ENCODE data around the gene ALLC. TPM values are rescaled to one million over a fixed set of nuclear protein-coding genes. Genes with fewer than 3 reads are reported as not detected.

ALLC gene
- total RNA-seq, 1 experiment from 2014 or later, result not detected

- Histone ChIP-seq H3K4me3 (ENCODE audit: low read depth, low read length) (no peak overlapping the region), H3K9me3 (no peaks in the 10 kb centered on the region), H3K36me3 (ENCODE audit: control insufficient read depth, insufficient read depth, low read length) (no peaks in the 10 kb centered on the region), H3K4me1 (no peaks in the 10 kb centered on the region), H3K27me3 (replicated peaks; ENCODE audit: control insufficient read depth, insufficient read depth, low read length) (no peaks in the 10 kb centered on the region)
- H3K36me3 Mint-ChIP-seq (ENCODE audit: insufficient read depth, unreplicated experiment), result no peaks in the 10 kb centered on the region
- intact Hi-C loops (cut with micrococcal nuclease; ENCODE audit: unreplicated experiment), result no loop called here
- no TSS peak for BruUV-seq (replicated peaks)
- H3K4me3 Mint-ChIP-seq (ENCODE audit: unreplicated experiment), result no peak overlapping the region
- no peak overlapping the region for H3K27ac Mint-ChIP-seq (ENCODE audit: unreplicated experiment)
- peak in 1 of 2 experiments; percentile 1 for DNase-seq
- TF ChIP-seq, protein P1, sequence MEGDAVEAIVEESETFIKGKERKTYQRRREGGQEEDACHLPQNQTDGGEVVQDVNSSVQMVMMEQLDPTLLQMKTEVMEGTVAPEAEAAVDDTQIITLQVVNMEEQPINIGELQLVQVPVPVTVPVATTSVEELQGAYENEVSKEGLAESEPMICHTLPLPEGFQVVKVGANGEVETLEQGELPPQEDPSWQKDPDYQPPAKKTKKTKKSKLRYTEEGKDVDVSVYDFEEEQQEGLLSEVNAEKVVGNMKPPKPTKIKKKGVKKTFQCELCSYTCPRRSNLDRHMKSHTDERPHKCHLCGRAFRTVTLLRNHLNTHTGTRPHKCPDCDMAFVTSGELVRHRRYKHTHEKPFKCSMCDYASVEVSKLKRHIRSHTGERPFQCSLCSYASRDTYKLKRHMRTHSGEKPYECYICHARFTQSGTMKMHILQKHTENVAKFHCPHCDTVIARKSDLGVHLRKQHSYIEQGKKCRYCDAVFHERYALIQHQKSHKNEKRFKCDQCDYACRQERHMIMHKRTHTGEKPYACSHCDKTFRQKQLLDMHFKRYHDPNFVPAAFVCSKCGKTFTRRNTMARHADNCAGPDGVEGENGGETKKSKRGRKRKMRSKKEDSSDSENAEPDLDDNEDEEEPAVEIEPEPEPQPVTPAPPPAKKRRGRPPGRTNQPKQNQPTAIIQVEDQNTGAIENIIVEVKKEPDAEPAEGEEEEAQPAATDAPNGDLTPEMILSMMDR (IDR thresholded peaks at IDR 0.05; ENCODE audit: insufficient read depth in 1 of 2, low read depth in 1 of 2, low read length in 1 of 2, severe bottlenecking in 1 of 2, unreplicated experiment in 1 of 2), result no peak
- H3K4me1 Mint-ChIP-seq (ENCODE audit: low read depth, unreplicated experiment), result no peaks in the 10 kb centered on the region
- H3K27me3 Mint-ChIP-seq (ENCODE audit: insufficient read depth, unreplicated experiment), result no peaks in the 10 kb centered on the region
- ChIA-PET POLR2A (no interaction called here), CTCF (no interaction called here)
- H3K9me3 Mint-ChIP-seq (ENCODE audit: unreplicated experiment), result no peaks in the 10 kb centered on the region
These were observed 27.4 kb upstream of the ALLC start for GRCh38 chr2:3630631-3631030.

DNA sequence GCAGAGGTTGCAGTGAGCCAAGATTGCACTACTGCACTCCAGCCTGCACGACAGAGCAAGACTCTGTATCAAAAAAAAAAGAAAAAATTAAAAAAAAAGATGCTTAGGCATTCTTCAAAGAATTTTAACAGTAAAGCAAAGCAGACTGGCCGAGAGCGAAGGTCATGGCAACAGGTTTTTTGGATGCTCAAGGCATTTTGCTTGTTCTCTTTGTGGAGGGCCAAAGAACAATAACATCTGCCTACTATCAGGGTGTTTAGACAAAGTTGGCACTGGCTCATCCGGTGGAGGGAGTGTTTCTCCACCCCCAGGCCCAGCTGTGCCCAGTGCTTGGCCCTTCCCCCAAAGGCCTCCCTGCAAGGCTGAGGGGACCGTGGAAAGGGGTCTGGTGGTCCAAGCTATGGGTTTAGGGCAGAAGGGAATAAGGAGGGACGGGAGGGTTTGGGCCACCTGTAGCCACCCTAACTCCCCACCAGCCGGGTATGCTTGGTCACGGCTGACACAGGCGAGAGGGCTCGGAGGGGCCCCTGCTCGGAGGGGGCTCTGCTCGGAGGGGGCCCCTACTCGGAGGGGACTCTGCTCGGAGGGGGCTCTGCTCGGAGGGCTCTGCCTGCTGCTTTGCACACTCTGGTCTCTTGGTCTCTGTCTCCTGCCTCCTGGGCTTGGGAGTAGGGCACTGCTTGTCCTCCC is 26.7 kb upstream of the ALLC start:
- no peaks in the 10 kb centered on the region for H3K36me3 ChIP-seq (ENCODE audit: control insufficient read depth, insufficient read depth, low read length)
- intact Hi-C loops (cut with micrococcal nuclease; ENCODE audit: unreplicated experiment), result no loop called here

GRCh38 chr2:3631851-3632659 is 25.9 kb upstream of the ALLC start:
- H3K27me3 ChIP-seq (replicated peaks; ENCODE audit: control insufficient read depth, insufficient read depth, low read length), result no peaks in the 10 kb centered on the region
- CTCF ChIA-PET, result no interaction called here
- peak in 1 of 2 experiments; percentile 30 for DNase-seq
- no peaks in the 10 kb centered on the region for H3K4me1 ChIP-seq
- intact Hi-C loops (cut with micrococcal nuclease; ENCODE audit: unreplicated experiment), result no loop called here
- no peaks in the 10 kb centered on the region for H3K9me3 ChIP-seq
- no peak overlapping the region for H3K4me3 ChIP-seq (ENCODE audit: low read depth, low read length)
- Mint-ChIP-seq H3K4me1 (ENCODE audit: low read depth, unreplicated experiment) (no peaks in the 10 kb centered on the region), H3K4me3 (ENCODE audit: unreplicated experiment) (no peak overlapping the region), H3K27ac (ENCODE audit: unreplicated experiment) (no peak overlapping the region), H3K27me3 (ENCODE audit: insufficient read depth, unreplicated experiment) (no peaks in the 10 kb centered on the region), H3K36me3 (ENCODE audit: insufficient read depth, unreplicated experiment) (no peaks in the 10 kb centered on the region), H3K9me3 (ENCODE audit: unreplicated experiment) (no peaks in the 10 kb centered on the region)
- H3K36me3 ChIP-seq (ENCODE audit: control insufficient read depth, insufficient read depth, low read length), result no peaks in the 10 kb centered on the region
- TF ChIP-seq, protein P1 (IDR thresholded peaks at IDR 0.05; ENCODE audit: insufficient read depth in 1 of 2, low read depth in 1 of 2, low read length in 1 of 2, severe bottlenecking in 1 of 2, unreplicated experiment in 1 of 2), result no peak
- BruUV-seq (replicated peaks), result no TSS peak
- POLR2A ChIA-PET, result no interaction called here

More for the DNA sequence above, 26.7 kb upstream of the ALLC start:
- POLR2A ChIA-PET, result no interaction called here
- peak in 1 of 2 experiments; percentile 10 for DNase-seq
- no peak overlapping the region for H3K4me3 ChIP-seq (ENCODE audit: low read depth, low read length)
- no TSS peak for BruUV-seq (replicated peaks)
- H3K27ac Mint-ChIP-seq (ENCODE audit: unreplicated experiment), result no peak overlapping the region
- no peak overlapping the region for H3K4me3 Mint-ChIP-seq (ENCODE audit: unreplicated experiment)
- CTCF ChIA-PET, result no interaction called here
- no peaks in the 10 kb centered on the region for H3K4me1 ChIP-seq
- TF ChIP-seq, protein P1 (IDR thresholded peaks at IDR 0.05; ENCODE audit: insufficient read depth in 1 of 2, low read depth in 1 of 2, low read length in 1 of 2, severe bottlenecking in 1 of 2, unreplicated experiment in 1 of 2), result no peak
- no peaks in the 10 kb centered on the region for H3K9me3 Mint-ChIP-seq (ENCODE audit: unreplicated experiment)
- H3K9me3 ChIP-seq, result no peaks in the 10 kb centered on the region
- no peaks in the 10 kb centered on the region for H3K36me3 Mint-ChIP-seq (ENCODE audit: insufficient read depth, unreplicated experiment)
- H3K27me3 ChIP-seq (replicated peaks; ENCODE audit: control insufficient read depth, insufficient read depth, low read length), result no peaks in the 10 kb centered on the region
- H3K4me1 Mint-ChIP-seq (ENCODE audit: low read depth, unreplicated experiment), result no peaks in the 10 kb centered on the region
- H3K27me3 Mint-ChIP-seq (ENCODE audit: insufficient read depth, unreplicated experiment), result no peaks in the 10 kb centered on the region

Data from Caco-2 (cell line).